Muscle of leg (tissue), 11 donors: Measurements from ENCODE around the gene GNAO1. TPM values are rescaled to one million over a fixed set of nuclear protein-coding genes. Genes with fewer than 3 reads are reported as not detected.
A peak's percentile ranks its signal among the peaks of the same experiment; 100 is the strongest.

ENCODE experiments used
- DNase-seq: peaks from one replicate; pipeline ENCODE4 v3.0.0; 2013
- H3K27ac ChIP-seq: one replicate; pipeline ENCODE4 v1.5.1; 2013; ENCODE audit warnings: mild to moderate bottlenecking, low read length, control low read depth
- H3K27me3 ChIP-seq: one replicate; pipeline ENCODE4 v1.6.1; 2013; ENCODE audit warnings: low read length; ENCODE audit not compliant: control insufficient read depth, insufficient read depth
- H3K36me3 ChIP-seq: one replicate; pipeline ENCODE4 v1.6.1; 2013; ENCODE audit warnings: low read length; ENCODE audit not compliant: control insufficient read depth, insufficient read depth
- H3K4me1 ChIP-seq: one replicate; pipeline ENCODE4 v1.6.1; 2013; ENCODE audit warnings: low read length; ENCODE audit not compliant: control insufficient read depth, insufficient read depth
- H3K4me3 ChIP-seq: one replicate; pipeline ENCODE4 v1.5.1; 2013; ENCODE audit warnings: low read length, control low read depth
- H3K9me3 ChIP-seq: replicated peaks from 2 replicates; pipeline ENCODE4 v1.6.1; 2013; ENCODE audit warnings: low read depth, low read length; ENCODE audit not compliant: control insufficient read depth
- WGBS: methylation state at CpG from one replicate; pipeline ENCODE4 v1.1.5; 2013; ENCODE audit warnings: missing lambda C conversion rate; ENCODE audit not compliant: insufficient coverage; 5-methylcytosine and 5-hydroxymethylcytosine counted together
- polyA plus RNA-seq, 8 donors: library from polyadenylated mRNA; unstranded; fragments of 120-200 nt; gene quantifications; one replicate each; pipeline versions ENCODE4 v1.2.1 to v1.2.3, GENCODE V29; 2013; ENCODE audit warnings: inconsistent platforms in 1 of 8, low replicate concordance in 1 of 8; ENCODE audit not compliant: insufficient read length in 8 of 8, insufficient read depth in 1 of 8
- total RNA-seq: library from RNA; stranded (reverse); fragments of 120-200 nt; gene quantifications from one replicate; pipeline ENCODE4 v1.2.4, GENCODE V29; 2013

Gene GNAO1
- total and polyA plus RNA-seq, 9 donors = 0.49 to 3.2 (median 2.1) TPM

DNA sequence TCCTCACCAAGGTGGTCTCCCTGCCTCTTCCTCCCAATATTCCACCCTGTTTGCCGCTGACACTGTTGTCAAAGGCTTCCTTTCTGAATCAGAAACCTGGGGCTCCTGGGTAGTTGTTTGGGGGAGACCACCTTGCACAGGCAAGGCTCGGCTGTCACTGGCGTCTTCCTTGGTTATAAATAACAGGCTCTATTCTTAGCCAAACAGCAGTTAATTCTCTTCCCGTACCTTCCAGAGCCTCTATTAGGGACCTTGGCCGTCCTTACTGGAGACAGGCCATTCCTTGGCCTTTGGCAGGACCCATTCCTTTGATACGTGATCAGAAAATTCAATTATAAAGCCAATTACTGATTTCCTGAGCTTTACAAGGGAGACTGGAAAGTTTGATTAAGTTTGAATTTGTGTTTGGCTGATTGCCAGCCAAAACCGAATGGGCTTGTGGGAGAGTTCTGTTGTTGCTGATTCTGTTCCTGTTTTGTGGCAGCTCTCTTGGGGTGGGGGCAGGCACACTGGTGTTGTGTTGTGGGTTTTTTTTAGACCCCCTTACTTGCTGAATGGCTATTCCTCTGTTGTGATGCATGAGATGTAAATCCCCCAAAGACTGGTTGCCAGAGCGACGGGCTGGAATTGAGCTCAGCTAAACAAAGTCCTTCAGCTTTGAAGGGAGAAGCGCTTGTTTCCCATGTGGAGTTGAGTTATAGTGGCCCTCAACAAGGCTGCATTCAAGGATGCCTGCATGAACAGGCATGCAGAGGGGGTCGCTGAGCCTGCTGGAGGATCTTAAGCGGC lies 104.6 kb downstream of the GNAO1 start:
- Histone ChIP-seq H3K4me1 (peaks cover 15% of the 10 kb centered on the region), H3K36me3 (no peaks in the 10 kb centered on the region), H3K9me3 (no peaks in the 10 kb centered on the region), H3K27me3 (no peaks in the 10 kb centered on the region), H3K4me3 (no peak overlapping the region), H3K27ac (peak overlapping the region; percentile 20)
- 15% methylated on average over 7 of the region's 12 CpGs for WGBS
- peak; percentile 84 for DNase-seq

DNA sequence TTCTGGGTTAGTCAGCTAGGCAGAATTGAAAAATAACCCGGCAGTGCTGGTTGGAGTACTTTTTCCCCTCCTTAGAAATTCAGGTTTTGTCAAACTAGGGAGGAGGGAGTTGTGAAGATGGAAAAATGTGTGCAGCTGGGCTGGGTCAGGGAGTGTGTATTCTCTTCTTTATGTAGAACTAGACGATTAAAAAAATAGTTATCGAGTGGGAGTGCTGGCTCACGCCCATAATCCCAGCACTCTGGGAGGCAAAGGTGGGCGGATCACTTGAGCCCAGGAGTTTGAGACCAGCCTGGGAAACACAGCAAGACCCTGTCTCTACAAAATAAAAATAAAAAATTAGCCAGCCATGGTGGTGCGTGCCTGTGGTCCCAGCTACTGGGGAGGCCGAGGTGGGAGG lies 106.4 kb downstream of the GNAO1 start:
- Histone ChIP-seq H3K9me3 (no peaks in the 10 kb centered on the region), H3K27ac (no peak overlapping the region), H3K27me3 (no peaks in the 10 kb centered on the region), H3K36me3 (no peaks in the 10 kb centered on the region), H3K4me1 (peaks cover 15% of the 10 kb centered on the region), H3K4me3 (no peak overlapping the region)
- DNase-seq = no peak
- 65% methylated on average over 2 of the region's 7 CpGs for WGBS

DNA sequence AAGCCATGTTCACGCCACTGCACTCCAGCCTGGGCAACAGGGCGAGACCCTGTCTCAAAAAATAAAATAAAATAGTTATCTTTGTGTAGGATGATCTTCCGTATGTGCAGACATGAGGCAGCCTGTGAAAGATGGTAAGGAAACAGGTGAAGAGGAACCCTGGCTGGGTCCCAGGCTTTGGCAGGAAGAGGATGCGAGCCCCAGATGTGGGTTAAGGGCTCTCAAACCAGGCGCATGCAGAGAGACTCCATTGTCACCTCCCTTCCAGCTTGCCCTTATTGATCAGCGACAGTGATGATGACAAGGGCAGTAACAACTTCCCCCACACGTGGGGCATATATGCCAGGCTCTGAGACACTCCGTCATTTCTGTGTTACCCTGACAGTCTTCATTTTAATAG lies 106.8 kb downstream of the GNAO1 start:
- no peak overlapping the region for H3K27ac ChIP-seq
- H3K27me3 ChIP-seq = no peaks in the 10 kb centered on the region
- 63% methylated on average over 2 of the region's 8 CpGs for WGBS
- H3K36me3 ChIP-seq = no peaks in the 10 kb centered on the region
- no peaks in the 10 kb centered on the region for H3K9me3 ChIP-seq
- H3K4me3 ChIP-seq = no peak overlapping the region
- peaks cover 15% of the 10 kb centered on the region for H3K4me1 ChIP-seq
- DNase-seq = no peak

DNA sequence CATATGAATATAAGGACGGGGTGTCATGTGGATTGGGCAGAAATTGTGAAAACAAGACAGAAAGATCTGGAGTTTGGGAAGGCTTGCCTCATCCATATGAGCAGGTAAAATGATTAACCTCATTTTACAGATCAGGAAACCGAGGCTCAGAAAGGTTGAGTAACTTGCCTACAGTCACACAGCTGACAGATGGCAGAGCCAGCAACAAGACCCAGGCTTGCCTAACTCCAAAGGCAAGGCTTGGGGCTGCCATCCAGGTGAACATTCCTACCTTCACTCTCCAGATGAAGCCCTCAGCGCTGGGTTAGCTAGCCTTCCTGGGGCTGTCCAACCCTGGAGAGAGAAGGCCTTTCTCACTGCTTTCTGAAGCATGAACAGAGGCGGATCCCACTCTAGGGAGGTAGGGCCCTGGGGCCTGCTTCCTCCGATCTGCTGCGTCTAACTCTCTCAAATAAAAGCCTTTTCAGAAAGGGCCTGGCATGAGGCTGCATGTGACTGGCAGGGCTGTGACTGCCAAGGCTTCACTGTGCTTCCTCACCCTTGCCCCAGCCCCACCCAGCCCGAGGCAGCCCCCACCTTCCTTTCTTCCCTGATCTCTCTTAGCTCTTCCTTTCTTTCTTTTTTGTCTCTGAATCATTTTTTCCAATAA lies 107.8 kb downstream of the GNAO1 start:
- H3K9me3 ChIP-seq = no peaks in the 10 kb centered on the region
- no peak overlapping the region for H3K27ac ChIP-seq
- no peak overlapping the region for H3K4me3 ChIP-seq
- H3K36me3 ChIP-seq = no peaks in the 10 kb centered on the region
- DNase-seq = peak; percentile 16
- no peaks in the 10 kb centered on the region for H3K27me3 ChIP-seq
- peaks cover 15% of the 10 kb centered on the region for H3K4me1 ChIP-seq
- WGBS = 80% methylated on average over 5 of the region's 7 CpGs

DNA sequence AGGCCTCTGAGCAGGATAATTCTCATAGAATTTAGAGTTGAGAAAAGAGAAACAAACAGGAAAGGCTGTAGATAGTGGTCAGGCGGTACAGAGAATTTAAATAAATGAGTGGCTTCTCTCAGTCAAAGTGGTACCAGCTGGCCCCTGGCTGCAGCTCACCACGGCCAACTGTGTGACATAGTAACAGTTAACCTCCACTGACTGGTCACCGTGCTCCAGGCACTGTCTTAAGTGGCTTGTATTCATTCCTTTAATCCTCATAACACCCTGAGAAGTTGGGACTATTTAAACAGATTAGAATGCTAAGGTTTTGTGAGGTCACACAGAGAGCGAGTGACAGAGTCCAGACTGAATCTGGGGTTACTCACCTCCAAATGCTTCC lies 108.9 kb downstream of the GNAO1 start:
- Histone ChIP-seq H3K4me3 (no peak overlapping the region), H3K27me3 (no peaks in the 10 kb centered on the region), H3K27ac (no peak overlapping the region), H3K9me3 (no peaks in the 10 kb centered on the region), H3K36me3 (no peaks in the 10 kb centered on the region), H3K4me1 (peaks cover 15% of the 10 kb centered on the region)
- WGBS = no CpG with 5 or more reads among the region's 4 CpGs
- DNase-seq = no peak

DNA sequence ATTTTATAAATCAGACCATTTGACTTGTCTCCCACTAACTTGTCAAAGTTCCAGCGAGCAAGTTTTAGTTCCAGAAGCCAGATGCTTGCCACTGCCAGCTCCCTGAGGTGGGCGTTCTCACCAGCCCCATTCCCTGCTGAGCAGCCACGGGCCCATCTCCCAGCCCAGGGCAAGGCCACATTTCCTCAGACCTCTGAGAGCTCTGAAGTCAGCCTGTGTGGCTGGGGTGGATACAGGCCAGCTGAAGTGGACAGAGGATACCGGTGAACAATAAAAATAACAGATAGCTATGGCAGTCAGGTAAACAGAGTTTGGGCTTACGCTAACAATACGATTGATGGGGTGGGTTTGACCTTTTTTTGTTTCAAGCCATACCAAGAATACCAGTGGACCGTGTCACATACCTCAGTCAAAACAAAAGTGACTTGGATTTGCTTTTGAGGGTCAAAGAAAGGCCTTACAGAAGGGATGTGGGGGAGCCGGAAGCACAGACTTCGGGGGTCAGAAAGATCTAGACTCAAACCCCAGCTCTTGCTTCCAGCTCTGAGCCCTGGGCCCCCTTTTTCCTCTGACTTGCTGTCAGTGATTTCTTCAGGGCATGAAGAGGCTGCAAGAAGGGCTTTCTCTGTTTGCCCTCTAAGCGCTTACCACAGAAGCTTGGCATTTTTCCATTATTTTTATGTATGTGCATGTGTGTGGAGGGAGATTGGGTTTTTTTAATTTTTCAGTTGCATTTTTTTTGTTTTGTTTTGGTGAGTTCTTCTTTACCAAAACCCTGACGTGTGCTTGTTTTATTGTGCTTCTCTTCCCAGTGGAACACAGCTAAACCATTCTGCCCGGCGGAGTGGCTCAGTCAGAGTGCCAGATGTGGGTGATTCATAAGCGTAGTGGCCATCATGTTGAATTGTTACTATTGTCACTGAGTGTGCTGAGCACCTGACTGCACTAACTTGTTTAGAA lies 109.9 kb downstream of the GNAO1 start:
- Histone ChIP-seq H3K27me3 (peaks cover 2% of the 10 kb centered on the region), H3K4me1 (peaks cover 5% of the 10 kb centered on the region), H3K9me3 (no peaks in the 10 kb centered on the region), H3K27ac (no peak overlapping the region), H3K4me3 (no peak overlapping the region), H3K36me3 (no peaks in the 10 kb centered on the region)
- 66% methylated on average over 4 of the region's 14 CpGs for WGBS
- no peak for DNase-seq

DNA sequence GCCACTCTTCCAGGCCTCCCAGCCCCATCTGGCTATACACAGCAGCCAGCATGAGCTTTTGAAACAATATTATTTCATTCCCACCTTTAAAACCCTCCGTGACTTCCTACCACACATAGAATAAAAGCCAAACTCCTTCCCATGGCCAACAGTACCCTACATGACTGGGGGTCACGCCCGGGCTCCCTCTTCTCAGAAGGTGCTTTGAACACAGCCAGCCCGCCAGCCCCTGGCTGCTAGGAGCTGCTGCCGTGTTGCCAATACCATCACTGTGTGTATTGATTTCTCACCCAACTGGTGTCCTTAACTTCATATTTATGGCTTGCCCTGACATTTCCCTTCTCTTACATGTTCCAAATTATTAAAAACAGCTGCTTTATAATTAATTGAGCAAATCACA lies 111.2 kb downstream of the GNAO1 start:
- peaks cover 10% of the 10 kb centered on the region for H3K27me3 ChIP-seq
- no peaks in the 10 kb centered on the region for H3K36me3 ChIP-seq
- no peak for DNase-seq
- no peak overlapping the region for H3K4me3 ChIP-seq
- no peaks in the 10 kb centered on the region for H3K4me1 ChIP-seq
- no peaks in the 10 kb centered on the region for H3K9me3 ChIP-seq
- no peak overlapping the region for H3K27ac ChIP-seq
- 83% methylated on average over 5 of the region's 5 CpGs for WGBS

DNA sequence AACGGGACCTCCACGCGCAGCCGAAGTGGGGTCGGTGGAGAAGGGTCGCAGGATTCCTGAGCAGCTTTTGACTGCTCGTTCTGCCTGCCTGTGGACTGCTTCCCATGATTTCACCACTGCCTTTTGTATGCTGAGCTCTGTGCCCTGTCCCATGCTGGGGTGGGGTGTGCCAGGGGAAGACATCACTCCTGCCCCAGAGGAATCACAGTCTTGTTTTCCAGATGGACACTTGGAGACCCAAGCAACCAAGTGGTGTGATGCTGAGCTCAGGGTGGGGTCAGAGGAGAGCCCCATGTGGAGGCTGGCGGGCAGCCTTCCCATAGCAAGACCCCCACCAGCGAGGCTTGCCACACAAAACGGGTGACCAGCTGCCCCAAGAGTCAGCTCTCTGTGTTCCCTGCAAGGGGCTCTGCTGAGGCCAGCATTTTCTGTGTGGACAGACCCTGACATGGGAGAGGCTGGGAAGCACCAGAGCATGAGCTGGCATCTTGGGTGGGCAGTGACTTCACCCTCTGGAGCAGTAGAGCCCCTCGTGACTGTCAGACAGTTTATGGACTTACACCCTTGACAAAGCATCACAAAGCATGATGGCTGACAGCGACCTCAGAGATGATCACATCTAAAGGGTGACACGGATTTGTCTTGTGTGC lies 111.9 kb downstream of the GNAO1 start:
- H3K9me3 ChIP-seq = no peaks in the 10 kb centered on the region
- H3K36me3 ChIP-seq = no peaks in the 10 kb centered on the region
- H3K27me3 ChIP-seq = peaks cover 10% of the 10 kb centered on the region
- DNase-seq = no peak
- no peak overlapping the region for H3K4me3 ChIP-seq
- no peaks in the 10 kb centered on the region for H3K4me1 ChIP-seq
- H3K27ac ChIP-seq = no peak overlapping the region
- 73% methylated on average over 12 of the region's 13 CpGs for WGBS

DNA sequence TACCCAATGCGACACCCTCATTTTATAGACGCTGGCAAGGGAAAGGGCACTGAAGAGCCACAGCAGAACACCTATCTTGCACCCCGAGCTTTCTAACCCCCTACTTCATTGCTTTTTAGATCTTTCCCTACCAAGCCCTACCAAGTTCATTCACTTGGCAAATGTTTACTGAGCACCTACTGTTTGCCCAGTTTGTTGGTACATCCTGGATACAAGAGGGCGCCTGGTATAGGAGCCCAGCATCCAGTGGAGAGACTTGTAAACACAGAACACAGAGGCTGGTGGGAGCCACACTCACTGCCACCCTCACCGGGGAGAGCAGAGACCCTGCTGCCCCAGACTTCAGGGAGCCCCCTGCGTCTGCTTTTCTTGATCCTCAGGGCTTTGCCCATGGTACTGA lies 112.6 kb downstream of the GNAO1 start:
- Histone ChIP-seq H3K9me3 (no peaks in the 10 kb centered on the region), H3K27me3 (peaks cover 10% of the 10 kb centered on the region)
- WGBS = 88% methylated on average over 6 of the region's 6 CpGs

More for the DNA sequence above, 112.6 kb downstream of the GNAO1 start:
- no peak overlapping the region for H3K4me3 ChIP-seq
- no peaks in the 10 kb centered on the region for H3K4me1 ChIP-seq
- no peaks in the 10 kb centered on the region for H3K36me3 ChIP-seq
- H3K27ac ChIP-seq = no peak overlapping the region
- DNase-seq = no peak
